Measurements from ENCODE around the gene BHLHE40. TPM values are rescaled to one million over a fixed set of nuclear protein-coding genes. Genes with fewer than 3 reads are reported as not detected.
A peak's percentile ranks its signal among the peaks of the same experiment; 100 is the strongest.

The BHLHE40 gene
- total RNA-seq, 1 donor from 2014 or later: 288 TPM

DNA sequence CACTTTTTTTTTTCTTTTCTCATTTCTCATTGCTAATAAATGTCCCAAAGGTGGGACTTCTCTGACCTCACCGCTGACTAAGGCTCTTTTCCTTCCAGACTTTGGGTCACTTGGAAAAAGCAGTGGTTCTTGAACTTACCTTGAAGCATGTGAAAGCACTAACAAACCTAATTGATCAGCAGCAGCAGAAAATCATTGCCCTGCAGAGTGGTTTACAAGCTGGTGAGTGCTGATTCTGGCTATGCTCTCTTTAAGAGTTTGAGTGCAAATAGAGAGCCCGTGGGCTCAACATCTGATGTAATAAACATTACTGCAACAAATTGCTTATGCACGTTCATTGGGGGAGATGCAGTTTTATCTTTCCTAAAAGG lies 2.0 kb downstream of the BHLHE40 start:
- ATAC-seq (no peak), DNase-seq (ENCODE audit: low spot score) (no peak)
- intact Hi-C loops (cut with DNase I): no loop called here

DNA sequence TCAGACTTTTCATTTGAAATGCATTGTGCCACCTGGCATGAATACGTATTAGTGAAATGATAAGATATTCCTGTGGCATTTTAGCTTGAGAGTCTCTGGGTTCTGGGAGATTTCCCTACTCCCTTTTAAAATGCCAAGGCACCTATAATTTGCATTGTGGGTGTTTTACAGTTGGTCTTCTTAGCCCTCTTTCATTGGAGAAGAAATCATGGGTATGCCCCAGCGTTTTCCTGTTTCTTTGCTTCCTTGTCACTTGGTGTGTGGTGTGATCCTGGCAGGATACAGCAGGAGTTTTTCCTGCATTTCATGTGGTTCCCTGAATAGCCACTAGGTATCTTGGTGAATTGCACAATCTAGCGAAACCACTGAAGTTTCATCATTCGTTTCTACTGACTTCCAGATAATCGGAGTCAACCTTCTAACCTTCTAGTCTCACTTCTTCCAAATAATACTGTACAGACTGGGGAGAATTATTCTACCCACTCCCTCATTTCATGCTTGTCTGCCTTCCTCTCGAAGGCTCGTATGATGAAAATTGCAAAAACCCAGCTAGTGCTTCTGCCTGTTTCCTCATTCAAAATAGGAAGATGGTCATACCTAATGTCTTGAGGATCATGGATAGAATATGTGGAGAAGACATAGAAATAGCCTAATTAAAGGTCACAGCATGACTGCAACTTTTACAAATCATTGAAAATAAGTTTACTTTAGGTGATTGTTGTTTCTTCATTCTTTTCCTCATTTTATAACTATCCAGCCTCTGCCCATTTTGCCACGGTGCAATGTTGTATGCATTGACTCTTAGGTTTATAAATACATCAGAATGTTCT lies 2.6 kb downstream of the BHLHE40 start:
- intact Hi-C loops (cut with DNase I): no loop called here
- no peak for DNase-seq (ENCODE audit: low spot score)

DNA sequence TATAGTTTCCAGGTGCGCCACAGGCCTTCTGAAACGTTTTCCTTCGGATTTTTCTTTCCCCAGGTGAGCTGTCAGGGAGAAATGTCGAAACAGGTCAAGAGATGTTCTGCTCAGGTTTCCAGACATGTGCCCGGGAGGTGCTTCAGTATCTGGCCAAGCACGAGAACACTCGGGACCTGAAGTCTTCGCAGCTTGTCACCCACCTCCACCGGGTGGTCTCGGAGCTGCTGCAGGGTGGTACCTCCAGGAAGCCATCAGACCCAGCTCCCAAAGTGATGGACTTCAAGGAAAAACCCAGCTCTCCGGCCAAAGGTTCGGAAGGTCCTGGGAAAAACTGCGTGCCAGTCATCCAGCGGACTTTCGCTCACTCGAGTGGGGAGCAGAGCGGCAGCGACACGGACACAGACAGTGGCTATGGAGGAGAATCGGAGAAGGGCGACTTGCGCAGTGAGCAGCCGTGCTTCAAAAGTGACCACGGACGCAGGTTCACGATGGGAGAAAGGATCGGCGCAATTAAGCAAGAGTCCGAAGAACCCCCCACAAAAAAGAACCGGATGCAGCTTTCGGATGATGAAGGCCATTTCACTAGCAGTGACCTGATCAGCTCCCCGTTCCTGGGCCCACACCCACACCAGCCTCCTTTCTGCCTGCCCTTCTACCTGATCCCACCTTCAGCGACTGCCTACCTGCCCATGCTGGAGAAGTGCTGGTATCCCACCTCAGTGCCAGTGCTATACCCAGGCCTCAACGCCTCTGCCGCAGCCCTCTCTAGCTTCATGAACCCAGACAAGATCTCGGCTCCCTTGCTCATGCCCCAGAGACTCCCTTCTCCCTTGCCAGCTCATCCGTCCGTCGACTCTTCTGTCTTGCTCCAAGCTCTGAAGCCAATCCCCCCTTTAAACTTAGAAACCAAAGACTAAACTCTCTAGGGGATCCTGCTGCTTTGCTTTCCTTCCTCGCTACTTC lies 3.8 kb downstream of the BHLHE40 start:
- intact Hi-C loops (cut with DNase I): no loop called here
- ATAC-seq (no peak), DNase-seq (ENCODE audit: low spot score) (no peak)

More for the DNA sequence above, 2.6 kb downstream of the BHLHE40 start:
- no peak for ATAC-seq

DNA sequence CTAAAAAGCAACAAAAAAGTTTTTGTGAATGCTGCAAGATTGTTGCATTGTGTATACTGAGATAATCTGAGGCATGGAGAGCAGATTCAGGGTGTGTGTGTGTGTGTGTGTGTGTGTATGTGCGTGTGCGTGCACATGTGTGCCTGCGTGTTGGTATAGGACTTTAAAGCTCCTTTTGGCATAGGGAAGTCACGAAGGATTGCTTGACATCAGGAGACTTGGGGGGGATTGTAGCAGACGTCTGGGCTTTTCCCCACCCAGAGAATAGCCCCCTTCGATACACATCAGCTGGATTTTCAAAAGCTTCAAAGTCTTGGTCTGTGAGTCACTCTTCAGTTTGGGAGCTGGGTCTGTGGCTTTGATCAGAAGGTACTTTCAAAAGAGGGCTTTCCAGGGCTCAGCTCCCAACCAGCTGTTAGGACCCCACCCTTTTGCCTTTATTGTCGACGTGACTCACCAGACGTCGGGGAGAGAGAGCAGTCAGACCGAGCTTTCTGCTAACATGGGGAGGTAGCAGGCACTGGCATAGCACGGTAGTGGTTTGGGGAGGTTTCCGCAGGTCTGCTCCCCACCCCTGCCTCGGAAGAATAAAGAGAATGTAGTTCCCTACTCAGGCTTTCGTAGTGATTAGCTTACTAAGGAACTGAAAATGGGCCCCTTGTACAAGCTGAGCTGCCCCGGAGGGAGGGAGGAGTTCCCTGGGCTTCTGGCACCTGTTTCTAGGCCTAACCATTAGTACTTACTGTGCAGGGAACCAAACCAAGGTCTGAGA lies 4.7 kb downstream of the BHLHE40 start:
- DNase-seq (ENCODE audit: low spot score): no peak
- intact Hi-C loops (cut with DNase I): no loop called here
- ATAC-seq: no peak

DNA sequence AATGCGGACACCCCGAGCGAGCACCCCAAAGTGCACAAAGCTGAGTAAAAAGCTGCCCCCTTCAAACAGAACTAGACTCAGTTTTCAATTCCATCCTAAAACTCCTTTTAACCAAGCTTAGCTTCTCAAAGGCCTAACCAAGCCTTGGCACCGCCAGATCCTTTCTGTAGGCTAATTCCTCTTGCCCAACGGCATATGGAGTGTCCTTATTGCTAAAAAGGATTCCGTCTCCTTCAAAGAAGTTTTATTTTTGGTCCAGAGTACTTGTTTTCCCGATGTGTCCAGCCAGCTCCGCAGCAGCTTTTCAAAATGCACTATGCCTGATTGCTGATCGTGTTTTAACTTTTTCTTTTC lies 5.3 kb downstream of the BHLHE40 start:
- intact Hi-C loops (cut with DNase I): no loop called here
- no peak for DNase-seq (ENCODE audit: low spot score)
- no peak for ATAC-seq

DNA sequence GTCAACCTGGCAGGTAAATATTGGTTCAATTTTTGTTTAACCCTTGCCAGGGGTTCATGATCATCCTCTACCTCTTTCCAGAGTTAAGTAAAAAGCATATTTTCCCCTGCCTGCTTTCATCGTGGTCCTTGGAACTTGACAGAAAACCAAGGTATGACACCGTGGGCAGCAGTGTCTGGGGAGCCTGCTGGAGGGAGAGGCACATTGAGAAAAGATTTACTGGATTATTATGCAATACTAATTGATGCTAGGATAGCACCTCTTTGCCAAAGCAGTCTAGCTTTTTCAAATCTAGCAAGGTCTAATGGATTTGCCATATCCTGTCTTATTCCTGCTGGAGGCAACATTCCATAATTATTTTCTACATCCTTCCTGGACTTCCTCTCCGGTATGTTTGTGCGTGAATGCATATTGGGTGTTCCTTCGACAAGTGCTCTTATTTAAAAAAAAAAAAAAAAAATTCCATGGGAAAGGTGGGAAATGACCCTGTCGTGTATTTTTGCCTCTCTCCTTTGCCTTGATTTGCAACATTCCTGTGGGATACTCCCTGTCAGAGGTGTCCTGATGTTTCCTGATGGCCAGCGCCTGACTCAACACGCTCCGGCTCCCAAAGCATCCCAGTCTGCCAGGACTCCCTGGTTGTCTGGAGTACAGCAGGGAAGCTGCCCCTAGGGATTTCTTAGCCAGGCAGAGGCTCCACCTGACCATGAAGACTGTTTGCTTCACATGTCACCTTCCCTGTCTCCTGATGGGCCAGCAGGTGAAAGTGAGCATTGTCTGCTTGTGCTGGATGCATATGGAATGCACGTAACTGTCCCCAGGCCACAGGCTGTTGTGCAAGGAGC lies 6.3 kb downstream of the BHLHE40 start:
- DNase-seq (ENCODE audit: low spot score) (no peak), ATAC-seq (peak; percentile 8)
- intact Hi-C loops (cut with DNase I): no loop called here

DNA sequence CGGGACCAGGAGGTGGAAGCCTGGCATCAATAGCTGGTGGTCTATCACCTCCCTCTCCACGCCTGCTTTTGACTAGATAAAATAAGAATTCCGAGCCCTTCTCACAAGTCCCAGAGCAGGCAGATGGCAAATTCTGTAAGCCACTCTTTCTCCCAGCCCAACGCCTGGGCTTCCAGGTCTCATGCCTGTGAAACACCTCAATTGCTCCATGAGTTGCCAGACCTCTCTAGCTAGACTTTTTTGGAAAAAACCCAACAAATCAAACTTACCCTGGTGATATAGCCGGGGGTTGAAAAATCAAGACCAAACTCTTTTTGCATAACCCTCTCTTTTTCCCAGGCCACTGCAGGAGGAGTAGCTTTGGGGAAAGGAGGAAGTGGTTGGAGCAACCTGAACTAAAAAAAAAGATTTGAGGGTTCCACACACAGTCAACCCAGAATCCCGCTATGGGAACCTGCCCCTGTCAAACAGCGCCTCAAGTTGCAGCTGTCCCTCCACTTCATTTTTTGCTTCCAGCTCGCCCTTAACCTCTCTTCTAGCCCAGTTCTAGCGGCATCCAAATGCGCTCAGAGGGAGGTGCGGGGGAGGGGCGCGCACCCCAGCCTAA lies 7.0 kb downstream of the BHLHE40 start:
- intact Hi-C loops (cut with DNase I): no loop called here
- DNase-seq (ENCODE audit: low spot score): no peak
- no peak for ATAC-seq

DNA sequence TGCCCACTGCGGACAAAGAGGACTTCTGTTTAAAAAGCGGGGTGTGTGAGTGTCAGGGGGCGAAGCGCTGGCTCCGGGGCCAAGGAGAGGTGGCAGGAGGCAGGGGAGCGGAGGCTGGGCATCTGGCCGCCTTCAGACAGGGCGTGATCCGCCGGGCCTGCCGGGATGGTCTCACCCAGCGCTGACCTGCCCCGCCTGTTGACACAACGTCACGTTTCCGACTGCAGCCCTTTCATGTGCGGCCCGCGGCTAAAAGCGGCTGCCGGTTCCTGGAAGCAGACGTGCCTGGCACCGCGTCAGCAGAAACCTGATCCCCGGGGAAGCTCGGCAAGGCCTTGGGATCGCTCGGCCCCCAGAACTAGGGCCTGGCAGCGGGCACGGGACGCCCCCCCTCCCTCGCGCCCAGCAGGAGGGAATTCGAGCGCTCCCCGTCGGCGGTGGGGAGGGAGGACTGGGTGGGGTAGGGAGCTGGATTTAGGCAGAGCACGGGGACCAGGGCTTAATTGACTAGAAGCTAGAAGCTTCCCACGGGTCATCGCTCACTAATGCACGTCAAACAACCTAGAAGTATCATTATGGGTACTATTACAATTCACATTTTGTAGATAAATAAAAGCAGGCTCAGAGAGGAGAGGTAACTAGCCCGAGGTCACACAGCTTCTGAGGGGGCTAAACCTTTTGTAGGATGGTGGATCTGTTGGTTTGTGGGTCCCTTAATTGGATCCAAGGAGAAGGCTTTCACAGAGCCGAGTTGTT lies 7.7 kb downstream of the BHLHE40 start:
- DNase-seq (ENCODE audit: low spot score) (peak; percentile 96), ATAC-seq (peak; percentile 90)
- intact Hi-C loops (cut with DNase I): no loop called here

- ATAC-seq: no peak
- no peak for DNase-seq (ENCODE audit: low spot score)
- intact Hi-C loops (cut with DNase I): no loop called here
These were observed 8.5 kb downstream of the BHLHE40 start for GRCh38 chr3:4987538-4988296.

DNA sequence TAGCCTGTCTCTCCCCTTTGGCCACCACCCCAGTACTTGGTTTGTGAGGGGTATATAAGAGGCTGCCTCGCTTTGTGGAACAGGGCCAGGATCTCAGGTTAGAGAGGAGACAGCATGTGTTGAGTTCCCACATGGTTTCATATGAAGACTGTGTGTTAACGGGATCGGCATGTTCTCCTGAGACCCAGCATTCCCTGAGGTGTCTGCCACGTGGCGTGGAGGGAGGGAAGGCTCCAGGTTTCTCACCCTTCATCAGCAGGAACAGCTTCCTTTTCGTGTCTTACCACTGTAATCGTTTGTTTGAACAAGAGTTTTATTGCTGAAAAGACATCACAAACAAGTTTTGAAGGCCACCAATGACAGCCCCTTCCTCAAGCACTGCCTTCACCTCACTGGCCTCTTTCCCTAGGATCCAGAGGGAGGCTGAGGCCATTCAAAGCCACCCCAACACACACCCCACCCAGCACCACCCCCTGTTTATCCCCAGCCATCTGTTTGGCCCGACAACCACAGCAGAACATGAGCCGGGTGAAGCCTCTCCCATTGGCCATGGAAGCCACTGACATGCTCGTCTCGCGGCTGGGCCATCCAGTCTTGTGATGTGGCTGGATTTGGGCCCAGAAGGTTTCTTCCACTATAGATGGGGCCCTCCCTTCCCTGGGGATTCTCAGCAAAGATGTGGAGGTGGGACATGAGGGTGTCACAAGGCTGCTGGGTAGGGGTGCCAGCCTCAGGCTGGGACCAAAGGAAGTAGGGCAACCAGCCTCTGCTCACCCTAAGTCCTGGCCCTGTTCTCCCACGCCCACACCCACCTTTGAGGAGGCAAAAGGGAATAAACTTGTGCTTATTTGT lies 10.0 kb downstream of the BHLHE40 start:
- peak; percentile 9 for ATAC-seq
- intact Hi-C loops (cut with DNase I): no loop called here
- DNase-seq (ENCODE audit: low spot score): no peak

- no peak for DNase-seq (ENCODE audit: low spot score)
- no peak for ATAC-seq
- intact Hi-C loops (cut with DNase I): no loop called here
These were observed 10.8 kb downstream of the BHLHE40 start for GRCh38 chr3:4990069-4990468.

DNA sequence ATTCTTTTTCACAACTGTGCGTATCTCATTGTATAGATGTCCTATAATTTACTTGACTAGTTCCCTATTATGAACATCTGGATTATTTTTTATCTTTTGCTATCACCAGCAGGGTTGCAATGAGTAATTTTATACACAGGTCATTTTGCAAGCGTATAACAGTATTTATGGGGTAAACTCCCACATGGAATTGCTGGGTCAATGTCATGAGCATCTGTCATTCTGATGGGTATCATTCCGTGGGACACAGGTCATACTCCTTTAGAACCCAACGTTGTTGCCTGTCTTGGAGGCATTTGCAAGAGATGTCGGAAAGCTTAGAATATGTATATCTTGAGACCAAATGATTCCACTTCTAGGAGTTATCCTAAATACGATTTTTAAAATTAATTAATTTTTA lies 12.9 kb downstream of the BHLHE40 start:
- DNase-seq (ENCODE audit: low spot score): no peak
- ATAC-seq: no peak
- intact Hi-C loops (cut with DNase I): no loop called here

GRCh38 chr3:4993276-4994143 lies 14.3 kb downstream of the BHLHE40 start:
- no peak for DNase-seq (ENCODE audit: low spot score)
- intact Hi-C loops (cut with DNase I): no loop called here
- no peak for ATAC-seq

DNA sequence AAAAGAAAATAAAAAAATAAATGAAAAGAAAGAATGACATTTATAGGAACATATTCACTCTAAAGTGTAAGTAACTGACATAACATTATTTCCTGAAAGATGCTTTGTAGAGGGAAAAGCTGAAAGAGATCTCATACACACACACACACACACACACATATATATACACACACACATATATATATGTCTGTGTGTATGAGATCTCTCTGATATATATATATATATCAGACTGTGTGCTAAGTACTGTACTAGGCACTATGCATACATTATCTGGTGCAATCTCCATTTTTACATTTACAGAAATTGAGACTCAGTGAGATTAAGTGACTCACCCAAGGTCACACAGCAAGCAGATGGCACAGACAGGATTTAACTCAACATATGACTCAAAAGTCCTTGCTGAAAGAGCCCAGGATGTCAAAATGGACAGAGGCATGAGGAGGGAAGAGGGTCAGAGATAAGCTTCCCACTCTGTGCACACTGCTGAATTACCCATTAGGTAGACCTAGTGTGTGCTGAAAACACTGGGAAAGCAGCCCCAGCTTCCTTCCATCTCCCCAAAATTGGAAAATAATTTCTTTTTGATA lies 15.0 kb downstream of the BHLHE40 start:
- DNase-seq (ENCODE audit: low spot score): no peak
- intact Hi-C loops (cut with DNase I): no loop called here
- no peak for ATAC-seq
